ENCODE results near the gene EIF2AK2. TPM values are rescaled to one million over a fixed set of nuclear protein-coding genes. Genes with fewer than 3 reads are reported as not detected.

Gene EIF2AK2
- total and polyA plus RNA-seq, 2 experiments from 2014 or later = 30.9 to 43.8 TPM

GRCh38 chr2:37192551-37192950 is 35.8 kb upstream of the EIF2AK2 start:
- no peak for DNase-seq
- Histone ChIP-seq H3K27me3 (replicated peaks; ENCODE audit: insufficient read depth) (no peaks in the 10 kb centered on the region), H3K9me3 (ENCODE audit: low read depth) (no peaks in the 10 kb centered on the region), H3K27ac (no peak overlapping the region), H3K79me2 (ENCODE audit: insufficient read depth) (peaks cover 9% of the 10 kb centered on the region), H3K9me2 (ENCODE audit: insufficient read depth) (no peaks in the 10 kb centered on the region), H3K4me3 (no peak overlapping the region), H3K36me3 (ENCODE audit: low read depth) (no peaks in the 10 kb centered on the region), H4K20me1 (ENCODE audit: insufficient read depth) (no peaks in the 10 kb centered on the region), H3K9ac (no peak overlapping the region), H3F3A (ENCODE audit: insufficient read depth) (peaks cover 13% of the 10 kb centered on the region), H3K4me2 (ENCODE audit: unreplicated experiment) (no peak overlapping the region), H3K4me1 (ENCODE audit: insufficient read depth) (peaks cover 11% of the 10 kb centered on the region), H2AFZ (no peak overlapping the region)
- TF ChIP-seq EZH2 (IDR thresholded peaks at IDR 0.05; ENCODE audit: insufficient read depth, poor library complexity, severe bottlenecking) (no peak), EZH2phosphoT487 (IDR thresholded peaks at IDR 0.05; ENCODE audit: insufficient read depth, low read depth) (no peak)
- WGBS, 2 experiments (ENCODE audit: low coverage in 1 of 2, low lambda C conversion rate in 2 of 2, missing lambda C conversion rate in 2 of 2) = 75 to 82% methylated on average over 1 of the region's 1 CpG
- in situ Hi-C loops (cut with MboI) = no loop called here

- no peaks in the 10 kb centered on the region for H3K9me3 ChIP-seq (ENCODE audit: low read depth)
- no peak for DNase-seq
- H3K4me3 ChIP-seq = no peak overlapping the region
- H3K27me3 ChIP-seq (replicated peaks; ENCODE audit: insufficient read depth) = no peaks in the 10 kb centered on the region
- 0 out of 2 replicates have a peak, but pooled peaks cover under 1% of the 10 kb centered on the region for H3K79me2 ChIP-seq (ENCODE audit: insufficient read depth)
- H2AFZ ChIP-seq = no peak overlapping the region
- H3K9me2 ChIP-seq (ENCODE audit: insufficient read depth) = no peaks in the 10 kb centered on the region
- peaks cover 8% of the 10 kb centered on the region for H3F3A ChIP-seq (ENCODE audit: insufficient read depth)
- WGBS, 2 experiments (ENCODE audit: low coverage in 1 of 2, low lambda C conversion rate in 2 of 2, missing lambda C conversion rate in 2 of 2) = 66 to 75% methylated on average over 6 of the region's 6 CpGs
- H3K36me3 ChIP-seq (ENCODE audit: low read depth) = no peaks in the 10 kb centered on the region
- in situ Hi-C loops (cut with MboI) = no loop called here
- no peak overlapping the region for H3K27ac ChIP-seq
- TF ChIP-seq EZH2phosphoT487 (IDR thresholded peaks at IDR 0.05; ENCODE audit: insufficient read depth, low read depth) = no peak
- no peak for TF ChIP-seq EZH2 (IDR thresholded peaks at IDR 0.05; ENCODE audit: insufficient read depth, poor library complexity, severe bottlenecking)
- H3K9ac ChIP-seq = no peak overlapping the region
- peaks cover 6% of the 10 kb centered on the region for H3K4me1 ChIP-seq (ENCODE audit: insufficient read depth)
- H3K4me2 ChIP-seq (ENCODE audit: unreplicated experiment) = no peak overlapping the region
- no peaks in the 10 kb centered on the region for H4K20me1 ChIP-seq (ENCODE audit: insufficient read depth)
Measured at GRCh38 chr2:37191747-37192146, 35.0 kb upstream of the EIF2AK2 start.

- Histone ChIP-seq H4K20me1 (ENCODE audit: insufficient read depth) (no peaks in the 10 kb centered on the region), H3K27me3 (replicated peaks; ENCODE audit: insufficient read depth) (no peaks in the 10 kb centered on the region), H3K79me2 (ENCODE audit: insufficient read depth) (no peaks in the 10 kb centered on the region), H3K9me3 (ENCODE audit: low read depth) (no peaks in the 10 kb centered on the region), H2AFZ (no peak overlapping the region), H3K9ac (no peak overlapping the region), H3K27ac (no peak overlapping the region), H3K9me2 (ENCODE audit: insufficient read depth) (no peaks in the 10 kb centered on the region), H3K4me1 (ENCODE audit: insufficient read depth) (peaks cover 6% of the 10 kb centered on the region), H3K36me3 (ENCODE audit: low read depth) (no peaks in the 10 kb centered on the region), H3K4me3 (no peak overlapping the region), H3K4me2 (ENCODE audit: unreplicated experiment) (no peak overlapping the region), H3F3A (ENCODE audit: insufficient read depth) (peaks cover 8% of the 10 kb centered on the region)
- DNase-seq = no peak
- 71 to 76% methylated on average over 4 of the region's 4 CpGs for WGBS, 2 experiments (ENCODE audit: low coverage in 1 of 2, low lambda C conversion rate in 2 of 2, missing lambda C conversion rate in 2 of 2)
- TF ChIP-seq EZH2 (IDR thresholded peaks at IDR 0.05; ENCODE audit: insufficient read depth, poor library complexity, severe bottlenecking) (no peak), EZH2phosphoT487 (IDR thresholded peaks at IDR 0.05; ENCODE audit: insufficient read depth, low read depth) (no peak)
- in situ Hi-C loops (cut with MboI) = no loop called here
Measured at GRCh38 chr2:37191253-37191652, 34.5 kb upstream of the EIF2AK2 start.

- TF ChIP-seq EZH2phosphoT487 (IDR thresholded peaks at IDR 0.05; ENCODE audit: insufficient read depth, low read depth) (no peak), EZH2 (IDR thresholded peaks at IDR 0.05; ENCODE audit: insufficient read depth, poor library complexity, severe bottlenecking) (no peak)
Measured at GRCh38 chr2:37190290-37190689, 33.5 kb upstream of the EIF2AK2 start.

More at GRCh38 chr2:37190290-37190689, 33.5 kb upstream of the EIF2AK2 start:
- H3K27ac ChIP-seq = no peak overlapping the region; the same call in 1 of the 2 replicates
- no peaks in the 10 kb centered on the region for H4K20me1 ChIP-seq (ENCODE audit: insufficient read depth)
- no peaks in the 10 kb centered on the region for H3K9me2 ChIP-seq (ENCODE audit: insufficient read depth)
- H3K27me3 ChIP-seq (replicated peaks; ENCODE audit: insufficient read depth) = no peaks in the 10 kb centered on the region
- no peaks in the 10 kb centered on the region for H3K79me2 ChIP-seq (ENCODE audit: insufficient read depth)
- peaks cover 6% of the 10 kb centered on the region for H3K4me1 ChIP-seq (ENCODE audit: insufficient read depth)
- H3K9ac ChIP-seq = no peak overlapping the region
- no peaks in the 10 kb centered on the region for H3K36me3 ChIP-seq (ENCODE audit: low read depth)
- in situ Hi-C loops (cut with MboI) = no loop called here
- 76 to 84% methylated on average over 4 of the region's 4 CpGs for WGBS, 2 experiments (ENCODE audit: low coverage in 1 of 2, low lambda C conversion rate in 2 of 2, missing lambda C conversion rate in 2 of 2)
- peaks cover 8% of the 10 kb centered on the region for H3F3A ChIP-seq (ENCODE audit: insufficient read depth)
- H3K9me3 ChIP-seq (ENCODE audit: low read depth) = no peaks in the 10 kb centered on the region
- no peak for DNase-seq
- H3K4me2 ChIP-seq (ENCODE audit: unreplicated experiment) = no peak overlapping the region
- H2AFZ ChIP-seq = peak overlapping the region; percentile 53
- no peak overlapping the region for H3K4me3 ChIP-seq

Data from GM23248 (cell line).